HCT116 (cell line): ENCODE results near the gene GSC2.

ENCODE experiments used
- CTCF ChIP-seq, 3 experiments: fragments of 200-600 bp in 1 of 3; sonication (generic) in 1 of 3; IDR thresholded peaks in 2 of 3; conservative IDR thresholded peaks in 1 of 3; 2 replicates each; pipeline ENCODE4 v1.5.1; 2012 to 2017; ENCODE audit warnings: low read depth in 2 of 3, low read length in 2 of 3, antibody characterized with exemption in 1 of 3, borderline replicate concordance in 1 of 3, control low read depth in 1 of 3, mild to moderate bottlenecking in 1 of 3, mixed read lengths in 1 of 3, mixed run types in 1 of 3, moderate library complexity in 1 of 3; ENCODE audit not compliant: insufficient read depth in 1 of 3
- EZH2 ChIP-seq: fragments of 200-600 bp; sonication (generic); IDR thresholded peaks from 2 replicates; pipeline ENCODE4 v1.6.1; 2017; ENCODE audit warnings: antibody characterized with exemption, mixed run types
- EZH2phosphoT487 ChIP-seq: fragments of 200-600 bp; IDR thresholded peaks from 2 replicates; pipeline ENCODE4 v1.6.1; 2018; ENCODE audit warnings: antibody characterized with exemption, borderline replicate concordance
- FOSL1 ChIP-seq: IDR thresholded peaks from 2 replicates; pipeline ENCODE4 v1.6.1; 2012; ENCODE audit warnings: low read depth
- JUND ChIP-seq: IDR thresholded peaks from 2 replicates; pipeline ENCODE4 v1.6.1; 2012
- MAX ChIP-seq: IDR thresholded peaks from 2 replicates; pipeline ENCODE4 v1.6.1; 2012
- POLR2A ChIP-seq: IDR thresholded peaks from 2 replicates; pipeline ENCODE4 v1.7.0; 2011; ENCODE audit warnings: borderline replicate concordance; ENCODE audit not compliant: insufficient read depth, insufficient read length; ENCODE audit errors: extremely low read depth
- POLR2AphosphoS5 ChIP-seq: IDR thresholded peaks from 2 replicates; pipeline ENCODE4 v1.6.1; 2011; ENCODE audit warnings: mild to moderate bottlenecking, low read depth, low read length, moderate library complexity
- SIN3A ChIP-seq: IDR thresholded peaks from 2 replicates; pipeline ENCODE4 v1.6.1; 2012; ENCODE audit warnings: low read depth
- SP1 ChIP-seq: IDR thresholded peaks from 2 replicates; pipeline ENCODE4 v1.6.1; 2012; ENCODE audit warnings: low read depth
- ZFX ChIP-seq: fragments of 450-650 bp; IDR thresholded peaks from 2 replicates; pipeline ENCODE4 v1.6.1; 2017

- TF ChIP-seq CTCF (IDR thresholded peaks at IDR 0.05 in 2 of 3, conservative IDR thresholded peaks at IDR 0.05 in 1 of 3; ENCODE audit: borderline replicate concordance in 1 of 3, insufficient read depth in 1 of 3, low read depth in 2 of 3, low read length in 2 of 3) (no peak), POLR2A (no peak), MAX (no peak), JUND (no peak), SIN3A (no peak), FOSL1 (no peak), EZH2phosphoT487 (no peak), EZH2 (no peak), SP1 (no peak), POLR2AphosphoS5 (no peak), ZFX (no peak)
Observed at GRCh38 chr22:19097518-19097917, 52.6 kb downstream of the GSC2 start.
